Measurements from ENCODE around the gene ACLY.
"Not testable (repeated sequence)": the region's sequence is repeated elsewhere in the genome, so short reads cannot be mapped to it uniquely, and the experiment has no call there.

Gene ACLY

GRCh38 chr17:41939693-41940090, 20.9 kb upstream of the ACLY start:
- DNase-seq (ENCODE audit: low read depth in 3 of 3), result no peak

GRCh38 chr17:41939044-41939692, 20.4 kb upstream of the ACLY start:
- DNase-seq (ENCODE audit: low read depth in 3 of 3), result no peak

- no peak for DNase-seq (ENCODE audit: low read depth in 3 of 3)
These were observed 19.5 kb upstream of the ACLY start for GRCh38 chr17:41937970-41938954.

- no peak for DNase-seq (ENCODE audit: low read depth in 3 of 3)
These were observed 16.9 kb upstream of the ACLY start for GRCh38 chr17:41935641-41936040.

GRCh38 chr17:41932816-41933389, 14.2 kb upstream of the ACLY start:
- no peak for DNase-seq (ENCODE audit: low read depth in 3 of 3)

- not testable (repeated sequence) for DNase-seq (ENCODE audit: low read depth in 3 of 3)
These were observed 13.0 kb upstream of the ACLY start for GRCh38 chr17:41931715-41932114.

GRCh38 chr17:41930833-41931156, 12.0 kb upstream of the ACLY start:
- DNase-seq (ENCODE audit: low read depth in 3 of 3), result not testable (repeated sequence)

- peak; percentile 93 to 96 (median 93) for DNase-seq (ENCODE audit: low read depth in 3 of 3)
These were observed 11.5 kb upstream of the ACLY start, which contains the start of gene ODAD4 for GRCh38 chr17:41930009-41930832. Gene ODAD4 (plus strand): TSS chr17:41930617. CDS start chr17:41930724, 107 bp downstream.

- peak in 1 of 3 experiments; percentile 7 for DNase-seq (ENCODE audit: low read depth in 3 of 3)
These were observed 10.0 kb upstream of the ACLY start for GRCh38 chr17:41928693-41929251.

- DNase-seq (ENCODE audit: low read depth in 3 of 3), result no peak
These were observed 7.3 kb upstream of the ACLY start for GRCh38 chr17:41925991-41926590.

- DNase-seq (ENCODE audit: low read depth in 3 of 3), result no peak
These were observed 1.8 kb upstream of the ACLY start for GRCh38 chr17:41920580-41920955.

GRCh38 chr17:41919840-41920579, 1.3 kb upstream of the ACLY start:
- DNase-seq (ENCODE audit: low read depth in 3 of 3), result no peak

- DNase-seq (ENCODE audit: low read depth in 3 of 3), result no peak
These were observed 540 bp upstream of the ACLY start for GRCh38 chr17:41919165-41919817.

GRCh38 chr17:41917679-41918313, 955 bp downstream of the ACLY start:
- DNase-seq (ENCODE audit: low read depth in 3 of 3), result peak in 2 of 3 experiments; percentile 14 to 37

GRCh38 chr17:41917192-41917591, 1.6 kb downstream of the ACLY start:
- no peak for DNase-seq (ENCODE audit: low read depth in 3 of 3)

GRCh38 chr17:41915566-41915965, 3.2 kb downstream of the ACLY start:
- no peak for DNase-seq (ENCODE audit: low read depth in 3 of 3)

GRCh38 chr17:41915020-41915419, 3.7 kb downstream of the ACLY start:
- no peak for DNase-seq (ENCODE audit: low read depth in 3 of 3)

GRCh38 chr17:41914358-41914766, 4.4 kb downstream of the ACLY start:
- DNase-seq (ENCODE audit: low read depth in 3 of 3), result no peak

- DNase-seq (ENCODE audit: low read depth in 3 of 3), result no peak
These were observed 5.0 kb downstream of the ACLY start for GRCh38 chr17:41913798-41914197.
